Activated B cell treated with CpG ODN at 0.5 μM for 24 hours (primary cell): ENCODE measurements around the gene OR4K17. TPM values are rescaled to one million over a fixed set of nuclear protein-coding genes. Genes with fewer than 3 reads are reported as not detected.

Experiments
- ATAC-seq: fragments of 200-7000 bp; cut with Tn5 transposase; one replicate; pipeline ENCODE4 v1.10.0; 2021; ENCODE audit warnings: low read depth, mild to moderate bottlenecking, moderate library complexity
- CTCF ChIA-PET: fragments of 350-600 bp; sonication (Branson Sonifier 250); formaldehyde crosslinking; loops from one replicate; lab custom pipeline; 2021; ENCODE audit warnings: antibody characterized with exemption; lab: Charles Lee
- POLR2A ChIA-PET: fragments of 350-600 bp; sonication (Branson Sonifier 250); formaldehyde crosslinking; loops from one replicate; lab custom pipeline; 2021; ENCODE audit warnings: antibody characterized with exemption; lab: Charles Lee
- DNase-seq: peaks from one replicate; pipeline ENCODE4 v3.0.0; 2022
- H3K27ac Mint-ChIP-seq: one replicate; pipeline ENCODE4 v1.8.0; 2020; ENCODE audit warnings: mixed read lengths
- H3K27me3 Mint-ChIP-seq: one replicate; pipeline ENCODE4 v1.8.0; 2021; ENCODE audit warnings: mixed read lengths
- H3K36me3 Mint-ChIP-seq: one replicate; pipeline ENCODE4 v1.8.0; 2021; ENCODE audit warnings: low read depth, mixed read lengths
- H3K4me1 Mint-ChIP-seq: one replicate; pipeline ENCODE4 v1.8.0; 2021; ENCODE audit warnings: mixed read lengths
- H3K4me3 Mint-ChIP-seq: one replicate; pipeline ENCODE4 v1.8.0; 2020; ENCODE audit warnings: mild to moderate bottlenecking, mixed read lengths
- H3K9me3 Mint-ChIP-seq: one replicate; pipeline ENCODE4 v1.8.0; 2020; ENCODE audit warnings: mixed read lengths
- CTCF ChIP-seq: fragments of 200-600 bp; IDR thresholded peaks from one replicate; pipeline ENCODE4 v1.8.0; 2022; ENCODE audit warnings: antibody characterized with exemption, mild to moderate bottlenecking
- intact Hi-C: fragments of 100-400 bp; cut with micrococcal nuclease; formaldehyde crosslinking; loops from one replicate; pipeline ENCODE4 v1.15.1; 2024
- total RNA-seq: library from RNA; stranded (reverse); gene quantifications from 2 replicates; pipeline ENCODE4 v1.2.3, GENCODE V29; 2022

Gene OR4K17
- total RNA-seq, 1 donor from 2014 or later = not detected

GRCh38 chr14:20116748-20117147 lies 6.2 kb downstream of the OR4K17 start:
- ChIA-PET POLR2A (no interaction called here), CTCF (no interaction called here)
- no peak overlapping the region for H3K4me3 Mint-ChIP-seq
- H3K9me3 Mint-ChIP-seq = peaks cover 23% of the 10 kb centered on the region
- no peaks in the 10 kb centered on the region for H3K36me3 Mint-ChIP-seq
- intact Hi-C loops = no loop called here
- H3K27ac Mint-ChIP-seq = no peak overlapping the region
- H3K27me3 Mint-ChIP-seq = peaks cover 3% of the 10 kb centered on the region
- no peak for ATAC-seq
- no peaks in the 10 kb centered on the region for H3K4me1 Mint-ChIP-seq
- no peak for DNase-seq
- TF ChIP-seq CTCF = no peak

GRCh38 chr14:20118795-20119194 lies 8.3 kb downstream of the OR4K17 start:
- CTCF ChIA-PET = no interaction called here
- H3K27me3 Mint-ChIP-seq = no peaks in the 10 kb centered on the region
- intact Hi-C loops = no loop called here
- no peak overlapping the region for H3K27ac Mint-ChIP-seq
- POLR2A ChIA-PET = no interaction called here
- peaks cover 23% of the 10 kb centered on the region for H3K9me3 Mint-ChIP-seq
- no peak for ATAC-seq
- H3K4me1 Mint-ChIP-seq = no peaks in the 10 kb centered on the region
- TF ChIP-seq CTCF = no peak
- H3K4me3 Mint-ChIP-seq = no peak overlapping the region
- no peak for DNase-seq
- no peaks in the 10 kb centered on the region for H3K36me3 Mint-ChIP-seq

- TF ChIP-seq CTCF = no peak
- no peak within 1 kb of the TSS for H3K4me3 Mint-ChIP-seq
- ATAC-seq (no peak), DNase-seq (no peak)
- no peak within 1 kb of the TSS for H3K27ac Mint-ChIP-seq
- ChIA-PET POLR2A (no interaction called here), CTCF (no interaction called here)
- peaks cover 16% of the 10 kb centered on the region for H3K27me3 Mint-ChIP-seq
- H3K36me3 Mint-ChIP-seq = no peaks in the 10 kb centered on the region
- no peaks in the 10 kb centered on the region for H3K9me3 Mint-ChIP-seq
- no peaks in the 10 kb centered on the region for H3K4me1 Mint-ChIP-seq
- intact Hi-C loops = no loop called here
Measured at GRCh38 chr14:20138520-20138919, 28.0 kb downstream of the OR4K17 start, which contains the start of gene OR4N5. Gene OR4N5, plus strand, starts transcription at chr14:20138820. Its CDS starts 4,916 bp downstream, at chr14:20143736.

- H3K4me1 Mint-ChIP-seq = no peaks in the 10 kb centered on the region
Measured at GRCh38 chr14:20143911-20144310, 33.4 kb downstream of the OR4K17 start.

GRCh38 chr14:20144820-20145219 lies 34.3 kb downstream of the OR4K17 start:
- Mint-ChIP-seq H3K4me3 (no peak overlapping the region), H3K9me3 (no peaks in the 10 kb centered on the region), H3K36me3 (no peaks in the 10 kb centered on the region), H3K27ac (no peak overlapping the region), H3K4me1 (no peaks in the 10 kb centered on the region), H3K27me3 (peaks cover 10% of the 10 kb centered on the region)
- no peak for DNase-seq
- no peak for ATAC-seq
- CTCF ChIA-PET = no interaction called here
- intact Hi-C loops = no loop called here
- TF ChIP-seq CTCF = no peak
- POLR2A ChIA-PET = no interaction called here

More at GRCh38 chr14:20143911-20144310, 33.4 kb downstream of the OR4K17 start:
- H3K36me3 Mint-ChIP-seq = no peaks in the 10 kb centered on the region
- H3K9me3 Mint-ChIP-seq = no peaks in the 10 kb centered on the region
- no peak for DNase-seq
- ChIA-PET CTCF (no interaction called here), POLR2A (no interaction called here)
- no peak overlapping the region for H3K4me3 Mint-ChIP-seq
- no peak for ATAC-seq
- no peak for TF ChIP-seq CTCF
- no peak overlapping the region for H3K27ac Mint-ChIP-seq
- intact Hi-C loops = no loop called here
- H3K27me3 Mint-ChIP-seq = peaks cover 6% of the 10 kb centered on the region
